Adrenal gland (tissue), 12 donors: ENCODE measurements around the gene EYS. TPM values are rescaled to one million over a fixed set of nuclear protein-coding genes. Genes with fewer than 3 reads are reported as not detected.

Experiments
- DNase-seq, 7 donors: peaks; one replicate each; pipeline ENCODE4 v3.0.0-alpha.2; 2019 to 2020
- H3K27ac ChIP-seq, 5 donors: fragments of 200-600 bp; sonication (generic) in 4 of 5; 1 replicate in 3 of 5; 2 replicates in 2 of 5; pipeline versions ENCODE4 v1.5.1 to v1.8.0; 2016 to 2020; ENCODE audit warnings: mild to moderate bottlenecking in 1 of 5
- H3K27me3 ChIP-seq: fragments of 200-600 bp; 2 replicates; pipeline ENCODE4 v1.8.0; 2021
- H3K36me3 ChIP-seq, 2 donors: fragments of 200-600 bp; replicated peaks in 1 of 2; 1 replicate in 1 of 2; 2 replicates in 1 of 2; pipeline versions ENCODE4 v1.5.1 to v1.8.0; 2018 to 2022
- H3K4me1 ChIP-seq, 2 donors: fragments of 200-600 bp; replicated peaks in 1 of 2; 1 replicate in 1 of 2; 2 replicates in 1 of 2; pipeline versions ENCODE4 v1.5.1 to v1.8.0; 2018 to 2021
- H3K4me3 ChIP-seq, 4 donors: fragments of 200-600 bp; sonication (generic) in 3 of 4; one replicate each; pipeline ENCODE4 v1.5.1; 2016 to 2018
- H3K9me3 ChIP-seq, 3 donors: fragments of 200-600 bp; sonication (generic) in 1 of 3; replicated peaks in 1 of 3; 1 replicate in 2 of 3; 2 replicates in 1 of 3; pipeline versions ENCODE4 v1.5.1 to v1.8.0; 2016 to 2021
- CTCF ChIP-seq, 6 experiments: fragments of 450-650 bp in 4 of 6; fragments of 200-600 bp in 2 of 6; sonication (generic) in 1 of 6; IDR thresholded peaks; 1 replicate in 5 of 6; 2 replicates in 1 of 6; pipeline versions ENCODE4 v1.5.1 to v1.8.0; 2016 to 2021; ENCODE audit warnings: antibody characterized with exemption in 6 of 6, mild to moderate bottlenecking in 2 of 6, moderate library complexity in 1 of 6
- POLR2A ChIP-seq, 2 donors: fragments of 450-650 bp; IDR thresholded peaks; one replicate each; pipeline ENCODE4 v1.6.1; 2017; ENCODE audit warnings: antibody characterized with exemption in 2 of 2, mild to moderate bottlenecking in 2 of 2, moderate library complexity in 1 of 2
- WGBS, 4 donors: extraction: QIAGEN DNeasy Blood & Tissue Kit in 2 of 4; methylation state at CpG; one replicate each; pipeline versions ENCODE4 v1.1.5 to v1.1.7; 2013 to 2017; 5-methylcytosine and 5-hydroxymethylcytosine counted together
- intact Hi-C, 2 donors: fragments of 100-400 bp; cut with DNase I; formaldehyde crosslinking; loops; one replicate each; pipeline versions ENCODE4 v1.14.1 to v1.15.0; 2022 to 2023
- polyA plus RNA-seq, 3 donors: library from polyadenylated mRNA; stranded (reverse); fragments of 200-250 nt in 2 of 3; fragments of 350-450 nt in 1 of 3; fragmentation: Illumina TruSeq in 1 of 3; extraction: RNeasy Lipid Tissue Mini Kit (QIAGEN cat#74804) in 1 of 3; gene quantifications; one replicate each; pipeline ENCODE4 v1.2.3, GENCODE V29; 2013 to 2014
- total RNA-seq, 9 donors: library from RNA; depleted of rRNA in 4 of 9; stranded (reverse); fragments of >200 nt in 4 of 9; fragments of 120-200 nt in 1 of 9; fragmentation: NEBNext Ultra II Directional in 1 of 9; extraction: Animal tissue kit (Norgen Biotek cat#: 25700) in 1 of 9; gene quantifications; one replicate each; pipeline versions ENCODE4 v1.1.0 to v1.2.4, GENCODE V29; 2013 to 2023
- donor health status: healthy with polysubstance abuse.
- donor health status: Bipolar disorder and iron deficiency.
- donor health status: DM: yes; HTN: yes; CAD: no.
- donor health status: DM: no; HTN: no; CAD: no.
- donor health status: DM: no; HTN: no; CAD: no.
- donor health status: DM: yes; HTN: yes; CAD: no.

Gene EYS
- total and polyA plus RNA-seq, 12 donors, result 0.03 to 3.1 (median 0.18) TPM; not detected in 7

- no peak for TF ChIP-seq POLR2A (IDR thresholded peaks at IDR 0.05)
- TF ChIP-seq CTCF (IDR thresholded peaks at IDR 0.05), result no peak
- intact Hi-C loops, result no loop called here
- no peak for DNase-seq
- Histone ChIP-seq H3K27me3 (no peaks in the 10 kb centered on the region), H3K4me1 (peaks cover 10 to 25% of the 10 kb centered on the region in 2 donors), H3K4me3 (peak overlapping the region in 1 of 4 donors; percentile 4), H3K9me3 (no peaks in the 10 kb centered on the region), H3K36me3 (no peaks in the 10 kb centered on the region), H3K27ac (peak overlapping the region in 3 of 5 donors; percentile 67 to 86 (median 77))
- 66 to 73% (median 70%) methylated on average over 2 of the region's 2 CpGs for WGBS, 4 donors
Observed at GRCh38 chr6:63807056-63807455, 1900.0 kb downstream of the EYS start.

GRCh38 chr6:63806573-63806913 lies 1900.5 kb downstream of the EYS start:
- no peak for DNase-seq
- intact Hi-C loops, result no loop called here
- 25 to 47% (median 27%) methylated on average over 2 of the region's 2 CpGs for WGBS, 4 donors
- H3K27ac ChIP-seq, result peak overlapping the region in 4 of 5 donors; percentile 52 to 86 (median 72)
- H3K36me3 ChIP-seq, result no peaks in the 10 kb centered on the region
- H3K4me1 ChIP-seq, result peaks cover 10 to 25% of the 10 kb centered on the region in 2 donors
- H3K9me3 ChIP-seq, result no peaks in the 10 kb centered on the region
- H3K4me3 ChIP-seq, result peak overlapping the region in 1 of 4 donors; percentile 24
- H3K27me3 ChIP-seq, result no peaks in the 10 kb centered on the region
- no peak for TF ChIP-seq POLR2A (IDR thresholded peaks at IDR 0.05)
- TF ChIP-seq CTCF (IDR thresholded peaks at IDR 0.05), result no peak

GRCh38 chr6:63805808-63806572 lies 1901.0 kb downstream of the EYS start:
- peak overlapping the region; percentile 23 to 86 (median 67) for H3K27ac ChIP-seq
- no peaks in the 10 kb centered on the region for H3K9me3 ChIP-seq
- TF ChIP-seq CTCF (IDR thresholded peaks at IDR 0.05) (no peak), POLR2A (IDR thresholded peaks at IDR 0.05) (peak in 1 of 2 donors; percentile 9)
- H3K36me3 ChIP-seq, result no peaks in the 10 kb centered on the region
- peak overlapping the region in 1 of 4 donors; percentile 24 for H3K4me3 ChIP-seq
- peak in 4 of 7 donors; percentile 10 to 23 (median 20) for DNase-seq
- intact Hi-C loops, result no loop called here
- WGBS, 4 donors, result 19 to 26% (median 22%) methylated on average over 5 of the region's 5 CpGs
- no peaks in the 10 kb centered on the region for H3K27me3 ChIP-seq
- H3K4me1 ChIP-seq, result peaks cover 10 to 25% of the 10 kb centered on the region in 2 donors

- intact Hi-C loops, result no loop called here
- no peak for DNase-seq
- Histone ChIP-seq H3K27ac (peak overlapping the region in 3 of 5 donors; percentile 67 to 86 (median 77)), H3K27me3 (no peaks in the 10 kb centered on the region), H3K36me3 (no peaks in the 10 kb centered on the region), H3K9me3 (no peaks in the 10 kb centered on the region), H3K4me1 (peaks cover 10 to 25% of the 10 kb centered on the region in 2 donors), H3K4me3 (no peak overlapping the region)
- no peak for TF ChIP-seq POLR2A (IDR thresholded peaks at IDR 0.05)
- TF ChIP-seq CTCF (IDR thresholded peaks at IDR 0.05), result no peak
- WGBS, 4 donors, result 83 to 93% (median 88%) methylated on average over 3 of the region's 3 CpGs
Observed at GRCh38 chr6:63805345-63805744, 1901.7 kb downstream of the EYS start.
